HepG2 (cell line): ENCODE results near the gene ZNF142. TPM values are rescaled to one million over a fixed set of nuclear protein-coding genes. Genes with fewer than 3 reads are reported as not detected.

ENCODE experiments used
- AGO1 ChIP-seq: fragments of 200-400 bp; formaldehyde crosslinking; IDR thresholded peaks from 2 replicates; pipeline ENCODE4 v1.6.1; 2017; ENCODE audit warnings: mild to moderate bottlenecking, low read depth, low read length, moderate library complexity; ENCODE audit not compliant: poor library complexity, severe bottlenecking
- CCDC6 ChIP-seq: sonication (generic); formaldehyde crosslinking; IDR thresholded peaks from 2 replicates; pipeline ENCODE4 v1.8.1; 2022; ENCODE audit warnings: mild to moderate bottlenecking, missing genetic modification reagents, moderate library complexity
- CREM ChIP-seq, 2 experiments: sonication (generic) in 1 of 2; formaldehyde crosslinking in 1 of 2; IDR thresholded peaks; 2 replicates each; pipeline versions ENCODE4 v1.4.0 to v1.6.1; 2016 to 2020; ENCODE audit warnings: antibody characterized with exemption in 1 of 2, mild to moderate bottlenecking in 1 of 2, missing genetic modification reagents in 1 of 2
- IKZF4 ChIP-seq: sonication (generic); formaldehyde crosslinking; IDR thresholded peaks from 2 replicates; pipeline ENCODE4 v1.5.1; 2020; ENCODE audit warnings: borderline replicate concordance, mild to moderate bottlenecking, low read depth, missing genetic modification reagents; ENCODE audit errors: not compliant biosample characterization
- KLF15 ChIP-seq: sonication (generic); formaldehyde crosslinking; IDR thresholded peaks from 2 replicates; pipeline ENCODE4 v1.8.1; 2023; ENCODE audit warnings: borderline replicate concordance, mild to moderate bottlenecking, inconsistent platforms, missing genetic modification reagents, mixed read lengths
- NR2F2 ChIP-seq: IDR thresholded peaks from 2 replicates; pipeline ENCODE4 v1.6.1; 2012; ENCODE audit warnings: low read depth, inconsistent platforms, borderline replicate concordance
- RFX1 ChIP-seq: fragments of 450-650 bp; IDR thresholded peaks from 2 replicates; pipeline ENCODE4 v1.6.1; 2017
- YEATS4 ChIP-seq: sonication (generic); formaldehyde crosslinking; IDR thresholded peaks from 2 replicates; pipeline ENCODE4 v1.4.0; 2020; ENCODE audit warnings: missing genetic modification reagents, borderline replicate concordance
- ZBTB10 ChIP-seq: sonication (generic); formaldehyde crosslinking; IDR thresholded peaks from 2 replicates; pipeline ENCODE4 v1.4.0; 2020; ENCODE audit warnings: missing genetic modification reagents, borderline replicate concordance
- ZNF589 ChIP-seq: sonication (generic); formaldehyde crosslinking; conservative IDR thresholded peaks from 2 replicates; pipeline ENCODE4 v1.8.0; 2022; ENCODE audit warnings: mild to moderate bottlenecking, moderate library complexity, missing genetic modification reagents
- ZSCAN20 ChIP-seq: sonication (generic); formaldehyde crosslinking; IDR thresholded peaks from 2 replicates; pipeline ENCODE4 v1.4.0; 2020; ENCODE audit warnings: missing genetic modification reagents, mild to moderate bottlenecking, borderline replicate concordance
- ZSCAN31 ChIP-seq: sonication (generic); formaldehyde crosslinking; IDR thresholded peaks from 2 replicates; pipeline ENCODE4 v1.5.0; 2020; ENCODE audit warnings: low read depth, mild to moderate bottlenecking, missing genetic modification reagents
- polyA plus RNA-seq, 8 experiments: library from polyadenylated mRNA; depleted of rRNA in 3 of 8; stranded (reverse) in 7 of 8; unstranded in 1 of 8; fragments of >200 nt; fragmentation: Illumina TruSeq in 4 of 8; extraction: Trizol in 4 of 8; gene quantifications; 2 replicates each; pipeline versions ENCODE4 v1.2.1 to v1.2.3, GENCODE V29; 2011 to 2016; ENCODE audit warnings: low read depth in 4 of 8, missing spikeins in 1 of 8, mixed read lengths in 1 of 8; ENCODE audit not compliant: insufficient read depth in 1 of 8
- total RNA-seq, 5 experiments: library from RNA; depleted of rRNA; stranded (reverse); fragments of >200 nt; fragmentation: Illumina TruSeq; extraction: Trizol; gene quantifications; 2 replicates each; pipeline ENCODE4 v1.2.3, GENCODE V29; 2016; ENCODE audit warnings: low read depth in 1 of 5
- TF ChIP-seq, protein P1 (sequence below): sonication (generic); formaldehyde crosslinking; IDR thresholded peaks from 2 replicates; pipeline ENCODE4 v1.4.0; 2020; ENCODE audit warnings: mild to moderate bottlenecking, missing genetic modification reagents
- TF ChIP-seq, protein P2 (sequence below): sonication (generic); formaldehyde crosslinking; IDR thresholded peaks from 2 replicates; pipeline ENCODE4 v1.4.0; 2020; ENCODE audit warnings: missing genetic modification reagents, borderline replicate concordance
- TF ChIP-seq, protein P3 (sequence below): sonication (generic); formaldehyde crosslinking; IDR thresholded peaks from 2 replicates; pipeline ENCODE4 v1.5.1; 2020; ENCODE audit warnings: mild to moderate bottlenecking, missing genetic modification reagents, borderline replicate concordance

Gene ZNF142
- total and polyA plus RNA-seq, 2 of the 13 experiments (the other 11 are each of a cell fraction or from before 2014, with no cell fraction given) = 4.8 to 11.4 TPM

DNA sequence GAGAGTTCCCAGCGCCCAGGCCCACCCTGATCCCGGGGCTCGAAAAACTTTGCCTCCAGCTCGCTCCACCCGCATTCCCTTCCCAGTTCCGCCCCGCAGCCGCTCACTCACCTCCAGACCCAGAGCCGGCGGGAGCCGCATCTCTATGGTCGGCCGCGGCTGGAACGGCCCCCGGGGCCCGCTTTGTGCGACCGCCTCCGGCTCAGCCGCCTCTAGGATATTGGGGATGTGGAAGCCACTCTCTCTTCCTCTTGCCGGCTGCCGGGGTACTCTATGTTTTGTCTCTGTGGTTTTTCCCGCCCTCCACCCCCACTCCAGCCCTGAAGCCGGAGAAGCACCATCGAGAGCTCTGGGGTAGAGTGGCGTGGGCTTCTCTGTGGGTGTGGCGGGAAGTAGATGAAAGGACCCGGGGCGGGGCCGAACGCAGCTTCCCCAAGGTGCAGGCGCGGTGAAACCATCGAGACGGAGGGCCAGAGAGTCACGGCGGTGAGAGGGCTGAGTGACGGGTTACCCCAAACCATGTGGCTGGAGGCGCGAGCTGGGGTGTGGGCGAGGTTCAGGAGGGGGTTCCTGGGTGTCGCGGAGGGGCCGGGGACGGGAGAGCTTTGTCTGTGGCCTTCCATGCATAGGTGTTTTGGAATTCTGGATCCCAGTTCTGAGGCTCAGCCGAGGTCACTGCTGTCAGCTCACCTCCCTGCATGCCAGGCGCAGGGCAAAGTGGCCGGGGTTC, at the start of gene ZNF142, which contains the start of gene BCS1L (continued):
- TF ChIP-seq, protein P1, sequence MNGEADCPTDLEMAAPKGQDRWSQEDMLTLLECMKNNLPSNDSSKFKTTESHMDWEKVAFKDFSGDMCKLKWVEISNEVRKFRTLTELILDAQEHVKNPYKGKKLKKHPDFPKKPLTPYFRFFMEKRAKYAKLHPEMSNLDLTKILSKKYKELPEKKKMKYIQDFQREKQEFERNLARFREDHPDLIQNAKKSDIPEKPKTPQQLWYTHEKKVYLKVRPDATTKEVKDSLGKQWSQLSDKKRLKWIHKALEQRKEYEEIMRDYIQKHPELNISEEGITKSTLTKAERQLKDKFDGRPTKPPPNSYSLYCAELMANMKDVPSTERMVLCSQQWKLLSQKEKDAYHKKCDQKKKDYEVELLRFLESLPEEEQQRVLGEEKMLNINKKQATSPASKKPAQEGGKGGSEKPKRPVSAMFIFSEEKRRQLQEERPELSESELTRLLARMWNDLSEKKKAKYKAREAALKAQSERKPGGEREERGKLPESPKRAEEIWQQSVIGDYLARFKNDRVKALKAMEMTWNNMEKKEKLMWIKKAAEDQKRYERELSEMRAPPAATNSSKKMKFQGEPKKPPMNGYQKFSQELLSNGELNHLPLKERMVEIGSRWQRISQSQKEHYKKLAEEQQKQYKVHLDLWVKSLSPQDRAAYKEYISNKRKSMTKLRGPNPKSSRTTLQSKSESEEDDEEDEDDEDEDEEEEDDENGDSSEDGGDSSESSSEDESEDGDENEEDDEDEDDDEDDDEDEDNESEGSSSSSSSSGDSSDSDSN (CRISPR knock-in tag) = peak; percentile 78
- peak; percentile 83 for TF ChIP-seq AGO1
- TF ChIP-seq, protein P2, sequence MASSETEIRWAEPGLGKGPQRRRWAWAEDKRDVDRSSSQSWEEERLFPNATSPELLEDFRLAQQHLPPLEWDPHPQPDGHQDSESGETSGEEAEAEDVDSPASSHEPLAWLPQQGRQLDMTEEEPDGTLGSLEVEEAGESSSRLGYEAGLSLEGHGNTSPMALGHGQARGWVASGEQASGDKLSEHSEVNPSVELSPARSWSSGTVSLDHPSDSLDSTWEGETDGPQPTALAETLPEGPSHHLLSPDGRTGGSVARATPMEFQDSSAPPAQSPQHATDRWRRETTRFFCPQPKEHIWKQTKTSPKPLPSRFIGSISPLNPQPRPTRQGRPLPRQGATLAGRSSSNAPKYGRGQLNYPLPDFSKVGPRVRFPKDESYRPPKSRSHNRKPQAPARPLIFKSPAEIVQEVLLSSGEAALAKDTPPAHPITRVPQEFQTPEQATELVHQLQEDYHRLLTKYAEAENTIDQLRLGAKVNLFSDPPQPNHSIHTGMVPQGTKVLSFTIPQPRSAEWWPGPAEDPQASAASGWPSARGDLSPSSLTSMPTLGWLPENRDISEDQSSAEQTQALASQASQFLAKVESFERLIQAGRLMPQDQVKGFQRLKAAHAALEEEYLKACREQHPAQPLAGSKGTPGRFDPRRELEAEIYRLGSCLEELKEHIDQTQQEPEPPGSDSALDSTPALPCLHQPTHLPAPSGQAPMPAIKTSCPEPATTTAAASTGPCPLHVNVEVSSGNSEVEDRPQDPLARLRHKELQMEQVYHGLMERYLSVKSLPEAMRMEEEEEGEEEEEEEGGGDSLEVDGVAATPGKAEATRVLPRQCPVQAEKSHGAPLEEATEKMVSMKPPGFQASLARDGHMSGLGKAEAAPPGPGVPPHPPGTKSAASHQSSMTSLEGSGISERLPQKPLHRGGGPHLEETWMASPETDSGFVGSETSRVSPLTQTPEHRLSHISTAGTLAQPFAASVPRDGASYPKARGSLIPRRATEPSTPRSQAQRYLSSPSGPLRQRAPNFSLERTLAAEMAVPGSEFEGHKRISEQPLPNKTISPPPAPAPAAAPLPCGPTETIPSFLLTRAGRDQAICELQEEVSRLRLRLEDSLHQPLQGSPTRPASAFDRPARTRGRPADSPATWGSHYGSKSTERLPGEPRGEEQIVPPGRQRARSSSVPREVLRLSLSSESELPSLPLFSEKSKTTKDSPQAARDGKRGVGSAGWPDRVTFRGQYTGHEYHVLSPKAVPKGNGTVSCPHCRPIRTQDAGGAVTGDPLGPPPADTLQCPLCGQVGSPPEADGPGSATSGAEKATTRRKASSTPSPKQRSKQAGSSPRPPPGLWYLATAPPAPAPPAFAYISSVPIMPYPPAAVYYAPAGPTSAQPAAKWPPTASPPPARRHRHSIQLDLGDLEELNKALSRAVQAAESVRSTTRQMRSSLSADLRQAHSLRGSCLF = 0 out of 2 replicates have a peak, but pooled peaks have one; percentile 67
- TF ChIP-seq ZSCAN31 (CRISPR knock-in tag) = no peak; the same call in 1 of the 2 replicates
- TF ChIP-seq ZBTB10 = peak; percentile 67; the same call in 1 of the 2 replicates
- TF ChIP-seq RFX1 = no peak
- peak; percentile 87 for TF ChIP-seq CREM (IDR thresholded peaks at IDR 0.05)
- TF ChIP-seq CREM (CRISPR knock-in tag; IDR thresholded peaks at IDR 0.05) = no peak
- no peak for TF ChIP-seq KLF15 (CRISPR knock-in tag)
- 0 out of 2 replicates have a peak, but pooled peaks have one; percentile 69 for TF ChIP-seq ZNF589 (CRISPR knock-in tag)
- TF ChIP-seq YEATS4 = peak; percentile 91
- peak; percentile 43 for TF ChIP-seq IKZF4 (CRISPR knock-in tag)
- no peak for TF ChIP-seq CCDC6 (CRISPR knock-in tag)
- TF ChIP-seq ZSCAN20 (CRISPR knock-in tag) = 0 out of 2 replicates have a peak, but pooled peaks have one; percentile 76
- TF ChIP-seq, protein P3, sequence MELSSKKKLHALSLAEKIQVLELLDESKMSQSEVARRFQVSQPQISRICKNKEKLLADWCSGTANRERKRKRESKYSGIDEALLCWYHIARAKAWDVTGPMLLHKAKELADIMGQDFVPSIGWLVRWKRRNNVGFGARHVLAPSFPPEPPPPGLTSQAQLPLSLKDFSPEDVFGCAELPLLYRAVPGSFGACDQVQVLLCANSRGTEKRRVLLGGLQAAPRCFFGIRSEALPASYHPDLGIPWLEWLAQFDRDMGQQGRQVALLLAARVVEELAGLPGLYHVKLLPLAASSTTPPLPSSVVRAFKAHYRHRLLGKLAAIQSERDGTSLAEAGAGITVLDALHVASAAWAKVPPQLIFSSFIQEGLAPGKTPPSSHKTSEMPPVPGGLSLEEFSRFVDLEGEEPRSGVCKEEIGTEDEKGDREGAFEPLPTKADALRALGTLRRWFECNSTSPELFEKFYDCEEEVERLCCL = no peak
- TF ChIP-seq NR2F2 = no peak; the same call in 1 of the 2 replicates
